ENCODE results near the gene RPS21. TPM values are rescaled to one million over a fixed set of nuclear protein-coding genes. Genes with fewer than 3 reads are reported as not detected.

The RPS21 gene
- polyA plus RNA-seq, 1 of the 3 experiments (the other 2 are of a cell fraction), result 16,625 TPM

GRCh38 chr20:62358171-62359042 is 28.5 kb upstream of the RPS21 start:
- POLR2A ChIA-PET, result interaction anchor here (1.1 kb wide), 1 partner anchor 28 kb away, joined by 3 read pairs; the partner anchor contains the start of gene RPS21
- H3K9me3 ChIP-seq, result no peaks in the 10 kb centered on the region
- H3K4me3 ChIP-seq (ENCODE audit: low read depth in 2 of 2, low read length in 1 of 2), result no peak overlapping the region
- H3K4me2 ChIP-seq, result no peak overlapping the region
- peak; percentile 79 for DNase-seq
- CTCF ChIA-PET, result interaction anchor here (1.1 to 5.5 kb wide), 3 partner anchors 10 to 58 kb away, joined by 3 to 43 read pairs (median 18); no protein-coding TSS in a partner anchor
- no peak overlapping the region for H3K9ac ChIP-seq
- no peaks in the 10 kb centered on the region for H3K9me2 ChIP-seq
- 59% methylated on average over 11 of the region's 24 CpGs for whole genome bisulfite sequencing (ENCODE audit: low lambda C conversion rate)
- no peaks in the 10 kb centered on the region for H3K27me3 ChIP-seq (ENCODE audit: insufficient read depth)
- H3K27ac ChIP-seq (ENCODE audit: low read depth in 2 of 2, low read length in 1 of 2), result peak overlapping the region in 1 of 2 experiments; percentile 92; a peak in 2 of 4 replicates
- H3K36me3 ChIP-seq (replicated peaks in 1 of 2; ENCODE audit: control insufficient read depth in 1 of 2, insufficient read depth in 2 of 2, low read length in 1 of 2), result peaks cover 0 to 7% of the 10 kb centered on the region in 2 experiments
- TF ChIP-seq PBX3 (IDR thresholded peaks at IDR 0.05) (no peak), TEAD4 (IDR thresholded peaks at IDR 0.05; ENCODE audit: borderline replicate concordance, insufficient read depth) (no peak), JUND (IDR thresholded peaks at IDR 0.05) (no peak), REST (IDR thresholded peaks at IDR 0.05; ENCODE audit: low read depth, low read length) (no peak), FOXJ3 (CRISPR knock-in tag; IDR thresholded peaks at IDR 0.05) (no peak), MAX (IDR thresholded peaks at IDR 0.05; ENCODE audit: low read depth) (no peak), TAF1 (IDR thresholded peaks at IDR 0.05; ENCODE audit: borderline replicate concordance, low read depth, low read length) (no peak), FOSL2 (IDR thresholded peaks at IDR 0.05; ENCODE audit: borderline replicate concordance, low read depth) (no peak), YY1 (IDR thresholded peaks at IDR 0.05; ENCODE audit: low read depth) (no peak), MXI1 (IDR thresholded peaks at IDR 0.05; ENCODE audit: low read depth, low read length) (0 out of 2 replicates have a peak, but pooled peaks have one; percentile 28), MEF2A (IDR thresholded peaks at IDR 0.05; ENCODE audit: borderline replicate concordance, low read depth) (no peak), CTCF (IDR thresholded peaks at IDR 0.05) (no peak), EP300 (IDR thresholded peaks at IDR 0.05; ENCODE audit: borderline replicate concordance in 1 of 2, low read depth in 1 of 2, low read length in 1 of 2) (0 out of 4 replicates have a peak, but pooled peaks of 1 of the 2 experiments have one; percentile 25), FOXM1 (IDR thresholded peaks at IDR 0.05; ENCODE audit: low read depth) (no peak), POLR2AphosphoS5 (IDR thresholded peaks at IDR 0.05; ENCODE audit: low read depth, low read length) (no peak), TCF12 (IDR thresholded peaks at IDR 0.05) (no peak)
- no peak overlapping the region for H2AFZ ChIP-seq (ENCODE audit: low read depth)
- H4K20me1 ChIP-seq (ENCODE audit: insufficient read depth), result peaks cover 15% of the 10 kb centered on the region; the same call in 1 of the 2 replicates
- H3F3A ChIP-seq (replicated peaks; ENCODE audit: insufficient read depth), result peaks cover 3% of the 10 kb centered on the region
- peaks cover 18% of the 10 kb centered on the region for H3K79me2 ChIP-seq (ENCODE audit: insufficient read depth)
- peaks cover 29 to 84% of the 10 kb centered on the region in 2 experiments; a peak in 3 of 4 replicates for H3K4me1 ChIP-seq (ENCODE audit: control insufficient read depth in 1 of 2, insufficient read depth in 2 of 2, low read depth in 1 of 2, low read length in 1 of 2)
